Measurements from ENCODE around the gene CTCF.

DNA sequence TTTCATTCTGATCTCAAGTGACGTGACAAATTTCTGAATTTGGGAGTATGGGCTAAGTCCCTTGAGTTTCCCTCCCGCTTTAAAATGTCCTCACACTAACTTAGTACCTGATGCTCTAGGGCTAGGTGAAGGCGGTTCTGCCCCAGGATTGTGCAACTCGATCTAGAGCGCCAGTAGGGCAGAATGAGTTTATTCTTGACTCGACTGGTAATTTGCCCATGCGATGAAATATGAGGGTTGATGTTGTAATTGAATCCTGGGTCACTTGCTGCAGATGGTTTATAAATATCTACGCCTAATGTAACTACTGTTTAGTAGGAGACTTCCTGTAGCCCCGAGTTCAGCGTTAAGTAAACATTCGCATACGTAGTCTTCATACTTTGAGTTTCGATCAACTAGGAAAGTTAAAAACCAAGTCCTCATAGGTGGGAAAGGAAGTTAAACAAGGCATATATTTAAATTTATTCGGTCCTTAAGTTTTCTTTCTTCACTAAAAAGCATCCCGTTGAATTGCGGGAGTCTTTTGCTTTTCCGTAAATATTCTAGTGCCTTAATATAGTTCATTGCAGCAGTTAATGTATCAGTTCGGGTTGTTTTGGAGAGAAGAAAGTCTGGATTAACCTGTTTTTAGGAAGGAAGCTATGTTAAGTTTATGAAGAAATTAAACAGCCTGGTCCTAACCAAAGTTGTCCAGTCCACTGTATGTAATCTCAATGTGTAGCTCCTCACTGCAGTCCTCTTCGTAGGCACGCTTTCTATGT lies 1.6 kb downstream of the CTCF start:
- TF ChIP-seq CTCF (IDR thresholded peaks at IDR 0.05) = no peak
- TF ChIP-seq POLR2A (IDR thresholded peaks at IDR 0.05) = peak in 1 of 2 donors; percentile 14
- peak in 1 of 2 donors; percentile 45 for TF ChIP-seq POLR2AphosphoS5 (IDR thresholded peaks at IDR 0.05; ENCODE audit: insufficient read depth in 1 of 2, low read depth in 1 of 2)
